ENCODE measurements around the gene ELANE.

The ELANE gene

DNA sequence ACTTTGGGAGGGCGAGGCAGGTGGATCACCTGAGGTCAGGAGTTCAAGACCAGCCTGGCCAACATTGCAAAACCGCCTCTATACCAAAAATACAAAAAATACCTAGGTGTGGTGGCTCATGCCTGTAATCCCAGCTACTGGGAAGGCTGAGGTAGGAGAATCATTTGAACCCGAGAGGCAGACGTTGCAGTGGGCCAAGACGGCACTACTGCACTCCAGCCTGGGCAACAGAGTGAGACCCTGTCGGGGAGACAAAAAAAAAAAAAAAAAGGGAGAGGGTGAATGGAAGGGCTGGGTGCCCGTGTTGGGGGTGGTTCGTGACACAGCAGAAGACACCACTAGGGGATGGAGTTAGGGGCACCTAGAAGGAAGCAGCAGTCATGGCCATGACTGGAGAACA lies 18.2 kb downstream of the ELANE start:
- H3K27me3 ChIP-seq, result no peaks in the 10 kb centered on the region
- peaks cover 64% of the 10 kb centered on the region for H3K36me3 ChIP-seq
- TF ChIP-seq, protein P1, sequence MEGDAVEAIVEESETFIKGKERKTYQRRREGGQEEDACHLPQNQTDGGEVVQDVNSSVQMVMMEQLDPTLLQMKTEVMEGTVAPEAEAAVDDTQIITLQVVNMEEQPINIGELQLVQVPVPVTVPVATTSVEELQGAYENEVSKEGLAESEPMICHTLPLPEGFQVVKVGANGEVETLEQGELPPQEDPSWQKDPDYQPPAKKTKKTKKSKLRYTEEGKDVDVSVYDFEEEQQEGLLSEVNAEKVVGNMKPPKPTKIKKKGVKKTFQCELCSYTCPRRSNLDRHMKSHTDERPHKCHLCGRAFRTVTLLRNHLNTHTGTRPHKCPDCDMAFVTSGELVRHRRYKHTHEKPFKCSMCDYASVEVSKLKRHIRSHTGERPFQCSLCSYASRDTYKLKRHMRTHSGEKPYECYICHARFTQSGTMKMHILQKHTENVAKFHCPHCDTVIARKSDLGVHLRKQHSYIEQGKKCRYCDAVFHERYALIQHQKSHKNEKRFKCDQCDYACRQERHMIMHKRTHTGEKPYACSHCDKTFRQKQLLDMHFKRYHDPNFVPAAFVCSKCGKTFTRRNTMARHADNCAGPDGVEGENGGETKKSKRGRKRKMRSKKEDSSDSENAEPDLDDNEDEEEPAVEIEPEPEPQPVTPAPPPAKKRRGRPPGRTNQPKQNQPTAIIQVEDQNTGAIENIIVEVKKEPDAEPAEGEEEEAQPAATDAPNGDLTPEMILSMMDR (IDR thresholded peaks at IDR 0.05), result no peak
- H3K27ac ChIP-seq, result no peak overlapping the region
- H3K4me1 ChIP-seq (ENCODE audit: control insufficient read depth in 1 of 2, insufficient read depth in 1 of 2, low read depth in 1 of 2, low read length in 1 of 2), result peaks cover 7 to 10% of the 10 kb centered on the region in 2 experiments
- no peaks in the 10 kb centered on the region for H3K9me3 ChIP-seq
- no peak overlapping the region for H3K4me3 ChIP-seq (ENCODE audit: low read depth in 1 of 2, low read length in 1 of 2)

DNA sequence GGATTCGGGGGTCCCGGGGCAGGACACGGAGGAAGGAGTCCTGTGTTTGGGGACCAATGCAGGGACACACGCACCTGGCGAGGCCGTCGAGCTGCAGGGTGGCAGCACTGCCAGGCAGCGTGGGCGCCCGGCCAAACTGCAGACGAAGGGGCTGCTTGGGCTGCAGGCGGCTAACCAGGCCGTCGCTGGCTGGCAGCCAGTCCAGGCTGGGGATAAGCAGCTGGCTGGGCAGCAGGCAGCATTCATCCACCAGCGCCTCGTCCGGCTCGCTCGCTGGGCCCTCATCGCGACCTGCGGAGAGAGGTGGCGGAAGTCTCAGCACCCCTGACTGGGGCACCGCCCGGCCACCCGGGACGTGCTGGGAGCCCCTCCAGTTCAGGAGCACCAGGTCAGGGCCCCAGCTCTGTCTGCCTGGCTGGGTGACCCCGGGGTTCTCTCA lies 18.9 kb downstream of the ELANE start:
- Histone ChIP-seq H3K4me1 (ENCODE audit: control insufficient read depth in 1 of 2, insufficient read depth in 1 of 2, low read depth in 1 of 2, low read length in 1 of 2) (peaks cover 7 to 10% of the 10 kb centered on the region in 2 experiments), H3K9me3 (no peaks in the 10 kb centered on the region), H3K27me3 (no peaks in the 10 kb centered on the region), H3K4me3 (ENCODE audit: low read depth in 1 of 2, low read length in 1 of 2) (no peak overlapping the region), H3K27ac (no peak overlapping the region), H3K36me3 (peaks cover 71% of the 10 kb centered on the region)
- TF ChIP-seq, protein P1 (IDR thresholded peaks at IDR 0.05), result no peak

DNA sequence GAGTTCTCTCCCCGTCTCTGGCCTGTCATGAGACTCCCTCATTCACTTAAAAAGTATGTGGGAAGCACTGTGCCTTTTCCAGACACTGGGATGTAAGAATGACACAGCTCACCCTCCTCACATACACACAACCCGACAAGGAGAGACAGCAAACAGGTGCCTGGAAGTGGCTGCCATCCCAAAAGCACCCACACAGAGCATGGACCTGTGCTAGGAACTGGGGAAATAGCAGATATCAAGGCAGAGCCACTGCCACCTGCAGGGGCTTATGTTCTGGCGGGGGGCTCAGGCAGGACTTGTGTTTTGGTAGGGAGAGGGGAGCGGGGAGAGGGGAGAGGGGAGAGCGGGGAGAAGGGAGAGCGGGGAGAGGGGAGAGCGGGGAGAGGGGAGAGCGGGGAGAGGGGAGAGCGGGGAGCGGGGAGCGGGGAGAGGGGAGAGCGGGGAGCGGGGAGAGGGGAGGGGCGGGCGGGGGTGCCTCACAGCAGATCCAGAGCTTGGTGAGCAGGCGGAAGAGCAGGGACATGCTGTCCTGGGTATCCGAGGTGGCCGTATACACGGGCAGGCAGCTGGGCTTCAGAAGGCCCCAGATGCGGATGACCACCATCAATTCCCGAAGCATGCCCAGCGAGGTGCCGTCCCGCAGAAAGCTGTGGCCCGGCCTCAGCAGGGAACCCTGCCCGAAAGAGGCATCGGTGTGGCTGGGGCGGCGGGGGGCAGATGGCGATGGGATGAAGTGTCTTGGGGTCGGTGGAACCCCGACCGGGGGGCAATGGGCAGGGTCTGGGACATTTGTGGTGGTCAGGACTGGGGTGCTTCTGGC lies 19.6 kb downstream of the ELANE start:
- Histone ChIP-seq H3K4me3 (ENCODE audit: low read depth in 1 of 2, low read length in 1 of 2) (no peak overlapping the region), H3K27me3 (no peaks in the 10 kb centered on the region), H3K27ac (peak overlapping the region; percentile 14), H3K9me3 (no peaks in the 10 kb centered on the region), H3K4me1 (ENCODE audit: control insufficient read depth in 1 of 2, insufficient read depth in 1 of 2, low read depth in 1 of 2, low read length in 1 of 2) (peaks cover 7 to 10% of the 10 kb centered on the region in 2 experiments), H3K36me3 (peaks cover 78% of the 10 kb centered on the region)
- TF ChIP-seq, protein P1 (IDR thresholded peaks at IDR 0.05), result no peak

DNA sequence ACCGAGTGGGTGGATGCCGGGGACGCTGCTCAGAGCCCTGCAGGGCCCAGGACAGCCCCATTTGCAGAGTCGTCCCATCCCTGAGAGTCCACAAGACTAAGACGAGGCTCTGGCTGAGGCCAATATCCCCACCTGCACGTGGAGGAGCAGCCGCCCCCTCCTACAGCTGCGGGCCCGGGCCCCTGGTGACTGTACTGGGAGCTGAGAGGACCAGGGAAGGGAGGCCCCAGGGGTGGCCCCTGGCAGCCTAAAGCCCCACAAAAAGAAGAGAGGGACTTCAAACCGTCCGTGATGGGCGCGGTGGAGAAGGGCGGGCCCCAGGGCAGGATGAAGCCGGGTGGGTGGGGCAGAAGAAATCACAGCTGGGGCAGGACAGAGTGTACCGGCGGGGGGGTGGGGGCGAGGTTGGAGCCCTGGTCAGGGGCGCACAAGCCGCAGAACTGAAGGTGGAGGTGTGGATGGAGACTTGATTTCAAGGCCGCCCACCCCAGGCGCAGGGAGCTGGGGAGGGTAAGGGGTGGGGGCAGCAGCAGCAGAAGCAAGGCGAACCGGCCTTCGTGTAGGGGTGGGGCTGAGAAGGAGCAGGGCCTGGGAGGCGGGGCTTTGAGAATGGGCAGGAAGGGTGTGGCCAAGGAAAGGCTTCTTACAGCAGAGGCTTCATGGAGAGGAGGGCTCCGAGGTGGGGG lies 20.3 kb downstream of the ELANE start:
- TF ChIP-seq, protein P1 (IDR thresholded peaks at IDR 0.05), result no peak
- Histone ChIP-seq H3K36me3 (peaks cover 79% of the 10 kb centered on the region), H3K4me1 (ENCODE audit: control insufficient read depth in 1 of 2, insufficient read depth in 1 of 2, low read depth in 1 of 2, low read length in 1 of 2) (peaks cover 7 to 10% of the 10 kb centered on the region in 2 experiments), H3K4me3 (ENCODE audit: low read depth in 1 of 2, low read length in 1 of 2) (peak overlapping the region in 1 of 2 experiments; percentile 34), H3K9me3 (no peaks in the 10 kb centered on the region), H3K27ac (peak overlapping the region; percentile 14), H3K27me3 (no peaks in the 10 kb centered on the region)

DNA sequence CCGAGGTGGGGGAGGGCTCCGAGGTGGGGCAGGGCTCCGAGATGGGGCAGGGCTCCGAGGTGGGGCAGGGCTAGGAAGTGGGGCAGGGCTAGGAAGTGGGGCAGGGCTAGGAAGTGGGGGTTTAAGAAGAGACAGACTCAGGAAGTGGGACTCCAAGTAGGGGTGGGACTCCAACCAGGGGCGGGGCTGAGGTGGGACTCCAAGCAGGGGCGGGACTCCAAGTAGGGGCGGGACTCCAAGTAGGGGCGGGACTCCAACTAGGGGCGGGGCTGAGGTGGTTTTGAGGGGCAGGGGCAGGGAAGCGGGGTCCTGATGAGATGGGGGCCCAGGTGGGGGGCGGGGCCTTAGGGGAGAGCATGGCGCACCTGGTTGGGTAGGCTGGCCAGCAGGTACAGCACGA lies 21.0 kb downstream of the ELANE start:
- peaks cover 7 to 10% of the 10 kb centered on the region in 2 experiments for H3K4me1 ChIP-seq (ENCODE audit: control insufficient read depth in 1 of 2, insufficient read depth in 1 of 2, low read depth in 1 of 2, low read length in 1 of 2)
- H3K27ac ChIP-seq, result peak overlapping the region; percentile 14
- peaks cover 73% of the 10 kb centered on the region for H3K36me3 ChIP-seq
- H3K27me3 ChIP-seq, result no peaks in the 10 kb centered on the region
- H3K9me3 ChIP-seq, result no peaks in the 10 kb centered on the region
- TF ChIP-seq, protein P1 (IDR thresholded peaks at IDR 0.05), result no peak
- no peak overlapping the region for H3K4me3 ChIP-seq (ENCODE audit: low read depth in 1 of 2, low read length in 1 of 2)
